ENCODE measurements around the gene HSD17B14. TPM values are rescaled to one million over a fixed set of nuclear protein-coding genes. Genes with fewer than 3 reads are reported as not detected.

HSD17B14 gene
- total and polyA plus RNA-seq, 2 of the 13 experiments (the other 11 are each of a cell fraction or from before 2014, with no cell fraction given): 0.58 to 1.2 TPM

DNA sequence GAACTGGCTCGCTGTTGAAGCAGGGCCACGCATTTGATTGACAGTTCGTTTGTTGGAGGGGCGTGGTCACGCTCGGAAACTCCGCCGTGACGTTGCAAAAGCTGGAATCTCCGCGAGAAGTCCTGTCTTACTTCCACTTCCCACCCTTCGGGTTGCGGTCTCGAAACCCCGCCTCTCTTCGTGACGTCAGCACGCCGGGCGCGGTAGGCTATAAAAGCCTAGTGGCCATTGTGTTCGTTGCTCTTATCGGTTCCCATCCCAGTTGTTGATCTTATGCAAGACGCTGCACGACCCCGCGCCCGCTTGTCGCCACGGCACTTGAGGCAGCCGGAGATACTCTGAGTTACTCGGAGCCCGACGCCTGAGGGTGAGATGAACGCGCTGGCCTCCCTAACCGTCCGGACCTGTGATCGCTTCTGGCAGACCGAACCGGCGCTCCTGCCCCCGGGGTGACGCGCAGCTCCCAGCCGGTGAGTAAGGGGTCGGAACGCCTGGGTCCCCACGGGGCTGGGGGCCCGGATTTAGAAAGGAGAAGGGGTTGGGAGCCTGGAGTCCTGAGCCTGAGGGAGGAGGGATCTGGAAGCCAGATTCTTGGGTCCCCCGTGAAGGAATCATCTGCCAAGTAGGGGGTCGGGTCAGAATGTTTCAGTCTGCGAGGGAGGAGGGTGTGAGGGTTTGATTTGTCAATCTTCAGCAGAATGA is 36.0 kb upstream of the HSD17B14 start, which contains the start of gene PPP1R15A (continued):
- TF ChIP-seq ZBTB20 (CRISPR knock-in tag; IDR thresholded peaks at IDR 0.05; ENCODE audit: borderline replicate concordance, low read depth) (peak; percentile 71; the same call in 1 of the 2 replicates), NR1H2 (CRISPR knock-in tag; IDR thresholded peaks at IDR 0.05; ENCODE audit: borderline replicate concordance, low read depth) (no peak), ZNF260 (CRISPR knock-in tag; IDR thresholded peaks at IDR 0.05; ENCODE audit: borderline replicate concordance, low read depth) (no peak), ZC3H4 (CRISPR knock-in tag; IDR thresholded peaks at IDR 0.05; ENCODE audit: borderline replicate concordance) (no peak), ZNF333 (CRISPR knock-in tag; IDR thresholded peaks at IDR 0.05; ENCODE audit: borderline replicate concordance) (peak; percentile 72; the same call in 1 of the 2 replicates), AHDC1 (CRISPR knock-in tag; IDR thresholded peaks at IDR 0.05; ENCODE audit: borderline replicate concordance) (no peak; the same call in 1 of the 2 replicates), CEBPZ (IDR thresholded peaks at IDR 0.05; ENCODE audit: low read length) (no peak), ZNF839 (CRISPR knock-in tag; IDR thresholded peaks at IDR 0.05; ENCODE audit: borderline replicate concordance) (no peak), MAX (IDR thresholded peaks at IDR 0.05) (peak; percentile 54), RELA (CRISPR knock-in tag; IDR thresholded peaks at IDR 0.05) (no peak), SIX4 (CRISPR knock-in tag; IDR thresholded peaks at IDR 0.05) (peak; percentile 33; the same call in 1 of the 2 replicates)
- TF ChIP-seq, protein P1, sequence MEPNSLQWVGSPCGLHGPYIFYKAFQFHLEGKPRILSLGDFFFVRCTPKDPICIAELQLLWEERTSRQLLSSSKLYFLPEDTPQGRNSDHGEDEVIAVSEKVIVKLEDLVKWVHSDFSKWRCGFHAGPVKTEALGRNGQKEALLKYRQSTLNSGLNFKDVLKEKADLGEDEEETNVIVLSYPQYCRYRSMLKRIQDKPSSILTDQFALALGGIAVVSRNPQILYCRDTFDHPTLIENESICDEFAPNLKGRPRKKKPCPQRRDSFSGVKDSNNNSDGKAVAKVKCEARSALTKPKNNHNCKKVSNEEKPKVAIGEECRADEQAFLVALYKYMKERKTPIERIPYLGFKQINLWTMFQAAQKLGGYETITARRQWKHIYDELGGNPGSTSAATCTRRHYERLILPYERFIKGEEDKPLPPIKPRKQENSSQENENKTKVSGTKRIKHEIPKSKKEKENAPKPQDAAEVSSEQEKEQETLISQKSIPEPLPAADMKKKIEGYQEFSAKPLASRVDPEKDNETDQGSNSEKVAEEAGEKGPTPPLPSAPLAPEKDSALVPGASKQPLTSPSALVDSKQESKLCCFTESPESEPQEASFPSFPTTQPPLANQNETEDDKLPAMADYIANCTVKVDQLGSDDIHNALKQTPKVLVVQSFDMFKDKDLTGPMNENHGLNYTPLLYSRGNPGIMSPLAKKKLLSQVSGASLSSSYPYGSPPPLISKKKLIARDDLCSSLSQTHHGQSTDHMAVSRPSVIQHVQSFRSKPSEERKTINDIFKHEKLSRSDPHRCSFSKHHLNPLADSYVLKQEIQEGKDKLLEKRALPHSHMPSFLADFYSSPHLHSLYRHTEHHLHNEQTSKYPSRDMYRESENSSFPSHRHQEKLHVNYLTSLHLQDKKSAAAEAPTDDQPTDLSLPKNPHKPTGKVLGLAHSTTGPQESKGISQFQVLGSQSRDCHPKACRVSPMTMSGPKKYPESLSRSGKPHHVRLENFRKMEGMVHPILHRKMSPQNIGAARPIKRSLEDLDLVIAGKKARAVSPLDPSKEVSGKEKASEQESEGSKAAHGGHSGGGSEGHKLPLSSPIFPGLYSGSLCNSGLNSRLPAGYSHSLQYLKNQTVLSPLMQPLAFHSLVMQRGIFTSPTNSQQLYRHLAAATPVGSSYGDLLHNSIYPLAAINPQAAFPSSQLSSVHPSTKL (CRISPR knock-in tag; IDR thresholded peaks at IDR 0.05): no peak
- TF ChIP-seq, protein P2, sequence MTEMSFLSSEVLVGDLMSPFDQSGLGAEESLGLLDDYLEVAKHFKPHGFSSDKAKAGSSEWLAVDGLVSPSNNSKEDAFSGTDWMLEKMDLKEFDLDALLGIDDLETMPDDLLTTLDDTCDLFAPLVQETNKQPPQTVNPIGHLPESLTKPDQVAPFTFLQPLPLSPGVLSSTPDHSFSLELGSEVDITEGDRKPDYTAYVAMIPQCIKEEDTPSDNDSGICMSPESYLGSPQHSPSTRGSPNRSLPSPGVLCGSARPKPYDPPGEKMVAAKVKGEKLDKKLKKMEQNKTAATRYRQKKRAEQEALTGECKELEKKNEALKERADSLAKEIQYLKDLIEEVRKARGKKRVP (CRISPR knock-in tag; IDR thresholded peaks at IDR 0.05): peak in 1 of 2 experiments; percentile 47; a peak in 1 of 4 replicates

Measured in HepG2 (cell line).